COLO829 (cell line): ENCODE results near the gene FKBP9.
"Not testable (repeated sequence)": the region's sequence is repeated elsewhere in the genome, so short reads cannot be mapped to it uniquely, and the experiment has no call there.

Experiments
- DNase-seq: peaks from one replicate; pipeline ENCODE4 v3.0.0; 2012; ENCODE audit warnings: low spot score

FKBP9 gene, protein sequence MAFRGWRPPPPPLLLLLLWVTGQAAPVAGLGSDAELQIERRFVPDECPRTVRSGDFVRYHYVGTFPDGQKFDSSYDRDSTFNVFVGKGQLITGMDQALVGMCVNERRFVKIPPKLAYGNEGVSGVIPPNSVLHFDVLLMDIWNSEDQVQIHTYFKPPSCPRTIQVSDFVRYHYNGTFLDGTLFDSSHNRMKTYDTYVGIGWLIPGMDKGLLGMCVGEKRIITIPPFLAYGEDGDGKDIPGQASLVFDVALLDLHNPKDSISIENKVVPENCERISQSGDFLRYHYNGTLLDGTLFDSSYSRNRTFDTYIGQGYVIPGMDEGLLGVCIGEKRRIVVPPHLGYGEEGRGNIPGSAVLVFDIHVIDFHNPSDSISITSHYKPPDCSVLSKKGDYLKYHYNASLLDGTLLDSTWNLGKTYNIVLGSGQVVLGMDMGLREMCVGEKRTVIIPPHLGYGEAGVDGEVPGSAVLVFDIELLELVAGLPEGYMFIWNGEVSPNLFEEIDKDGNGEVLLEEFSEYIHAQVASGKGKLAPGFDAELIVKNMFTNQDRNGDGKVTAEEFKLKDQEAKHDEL

DNA sequence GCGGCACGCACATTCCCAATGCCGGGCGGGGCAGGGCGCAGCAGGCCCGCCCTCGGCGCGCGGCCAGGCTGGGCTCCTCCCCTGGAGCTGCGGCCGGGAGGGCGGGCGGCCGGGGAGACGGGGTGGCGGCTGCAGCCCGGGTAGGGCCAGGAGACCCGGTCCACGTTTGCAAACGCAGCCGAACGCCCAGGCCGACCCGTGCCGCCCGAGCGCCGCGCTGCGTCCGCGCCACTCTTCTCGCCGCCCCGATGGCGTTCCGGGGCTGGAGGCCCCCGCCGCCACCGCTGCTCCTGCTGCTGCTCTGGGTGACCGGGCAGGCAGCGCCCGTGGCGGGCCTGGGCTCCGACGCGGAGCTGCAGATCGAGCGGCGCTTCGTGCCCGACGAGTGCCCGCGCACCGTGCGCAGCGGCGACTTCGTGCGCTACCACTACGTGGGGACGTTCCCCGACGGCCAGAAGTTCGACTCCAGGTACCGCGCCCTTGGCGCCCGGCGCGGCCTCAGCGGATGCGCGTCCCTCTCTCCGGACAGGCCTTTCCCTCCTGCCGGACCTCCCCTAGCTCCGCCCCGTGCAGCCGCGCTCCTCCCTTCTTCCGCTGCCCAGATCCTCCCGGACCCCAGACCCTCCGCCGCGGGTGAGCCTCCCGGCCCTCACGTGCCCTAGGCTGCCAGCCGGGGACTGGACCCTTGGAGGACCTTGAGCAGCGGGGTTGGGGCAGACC, at the start of gene FKBP9:
Gene FKBP9, plus strand, starts transcription at position 115 of the 720 bp plus-strand sequence. Its CDS starts 134 bp downstream, at position 249.
- DNase-seq = peak; percentile 95

DNA sequence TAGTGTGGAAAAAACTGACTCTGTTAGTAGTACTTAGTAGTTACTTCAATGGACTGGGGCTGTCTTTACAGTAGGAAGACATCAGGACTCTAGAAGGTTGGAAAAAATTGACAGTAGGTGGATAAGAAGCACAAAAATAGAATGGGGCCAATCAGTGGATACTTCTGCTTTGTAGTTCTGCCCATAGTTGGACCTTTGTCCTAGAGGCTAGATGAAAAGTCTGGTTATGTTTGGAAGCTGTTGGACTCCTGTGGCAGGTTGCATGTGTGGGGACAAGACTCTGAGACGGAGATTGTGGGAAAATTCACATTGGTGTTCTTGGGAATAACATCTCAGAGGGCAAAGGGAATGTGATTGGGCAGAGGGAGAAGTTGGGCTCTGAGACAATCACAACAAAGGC, 47.0 kb upstream of the FKBP9 start:
- DNase-seq = no peak

DNA sequence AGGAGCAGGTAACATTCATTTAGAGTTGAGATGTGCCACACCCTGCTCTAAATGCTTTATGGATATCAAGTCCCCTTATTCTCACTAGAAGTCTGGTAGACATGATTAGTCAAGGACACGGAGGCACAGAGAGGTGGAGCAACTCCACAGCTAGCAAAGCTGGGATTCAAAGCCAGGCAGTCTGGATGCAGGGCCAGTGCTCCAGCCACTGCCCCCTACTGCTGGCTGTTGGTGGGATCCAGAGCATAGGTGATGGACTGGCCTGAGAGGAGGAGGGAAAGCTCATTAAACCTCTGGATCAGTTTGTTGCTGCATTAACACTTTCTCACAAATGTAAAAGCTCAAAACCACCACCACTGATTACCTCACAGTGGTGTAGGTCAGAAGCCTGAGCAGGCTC, 43.1 kb upstream of the FKBP9 start:
- DNase-seq = no peak

DNA sequence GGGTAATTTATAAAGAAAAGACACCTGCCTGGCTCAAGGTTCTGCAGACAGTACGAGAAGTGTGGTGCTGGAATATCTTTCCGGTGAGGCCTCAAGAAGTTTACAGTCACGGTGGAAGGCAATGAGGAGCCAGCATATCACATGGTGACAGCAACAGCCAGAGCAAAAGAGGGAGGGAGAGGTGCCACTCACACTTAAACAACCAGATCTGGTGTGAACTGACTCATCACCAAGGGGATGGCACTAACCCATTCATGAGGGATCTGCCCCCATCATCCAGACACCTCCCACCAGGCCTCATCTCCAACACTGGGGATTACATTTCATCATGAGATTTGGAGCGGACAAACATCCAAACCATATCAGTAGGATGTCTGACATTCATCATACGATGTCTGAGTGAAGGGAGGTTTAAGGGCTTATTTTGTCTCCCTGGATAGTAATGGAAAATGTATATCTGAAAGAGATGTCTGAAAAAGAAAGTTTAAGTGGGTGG, 42.2 kb upstream of the FKBP9 start:
- DNase-seq = no peak

DNA sequence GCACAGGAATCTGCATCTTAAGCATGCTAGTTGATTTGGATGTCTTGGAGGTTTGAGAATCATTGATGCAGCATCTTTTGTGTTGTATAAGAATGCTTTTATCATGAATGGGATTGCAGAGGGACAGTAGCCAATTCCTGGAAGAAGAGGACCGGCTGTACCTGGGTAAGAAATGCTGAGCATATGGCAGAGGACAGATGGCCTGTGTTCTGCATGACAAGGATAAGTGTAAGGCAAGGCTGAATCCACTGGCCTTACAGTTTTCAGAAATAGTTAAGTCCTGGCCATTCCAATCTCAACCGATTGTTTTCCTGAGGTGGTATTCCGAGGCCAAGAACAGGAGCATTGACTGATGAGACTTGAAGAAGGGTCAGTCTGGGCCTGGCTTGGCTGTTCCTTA, 41.2 kb upstream of the FKBP9 start:
- no peak for DNase-seq

DNA sequence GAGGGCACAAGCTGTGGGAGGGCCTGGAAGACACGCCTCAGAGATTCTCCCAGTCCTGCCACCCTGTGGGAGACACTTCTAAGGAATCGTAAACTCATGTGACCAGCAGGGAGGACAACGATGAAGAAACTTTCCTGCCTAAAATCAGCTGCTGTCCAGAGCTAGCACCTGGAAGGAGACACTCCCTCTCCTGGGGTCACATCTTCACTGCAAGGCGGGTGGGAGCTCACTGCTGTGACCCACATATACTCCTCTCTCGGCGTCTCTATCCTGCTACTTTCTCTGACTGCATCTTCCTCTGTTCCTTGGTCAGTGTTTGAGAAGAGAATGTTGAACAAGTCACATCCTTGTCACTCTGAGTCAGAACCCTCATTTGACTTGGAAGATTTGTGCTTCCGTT, 40.2 kb upstream of the FKBP9 start:
- DNase-seq = not testable (repeated sequence)

DNA sequence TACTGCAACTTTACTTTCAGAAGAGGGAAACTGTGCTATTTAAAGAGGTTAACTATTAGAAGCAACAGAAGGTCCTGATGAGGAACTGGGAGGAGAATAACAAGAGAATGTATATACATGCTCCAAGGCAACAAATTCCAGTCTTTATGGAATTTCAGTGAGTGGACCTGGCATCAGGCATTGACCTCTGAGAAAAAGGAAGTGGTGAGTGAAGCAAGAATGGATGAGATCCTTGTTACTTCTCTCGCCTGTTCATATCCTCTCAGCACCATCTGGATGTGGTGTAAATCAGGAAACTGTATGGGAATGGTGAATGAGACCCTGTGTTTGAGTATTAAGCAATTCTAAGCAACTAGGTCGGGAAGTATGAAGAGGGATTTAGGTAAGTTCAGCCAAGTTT, 35.3 kb upstream of the FKBP9 start:
- DNase-seq = no peak

DNA sequence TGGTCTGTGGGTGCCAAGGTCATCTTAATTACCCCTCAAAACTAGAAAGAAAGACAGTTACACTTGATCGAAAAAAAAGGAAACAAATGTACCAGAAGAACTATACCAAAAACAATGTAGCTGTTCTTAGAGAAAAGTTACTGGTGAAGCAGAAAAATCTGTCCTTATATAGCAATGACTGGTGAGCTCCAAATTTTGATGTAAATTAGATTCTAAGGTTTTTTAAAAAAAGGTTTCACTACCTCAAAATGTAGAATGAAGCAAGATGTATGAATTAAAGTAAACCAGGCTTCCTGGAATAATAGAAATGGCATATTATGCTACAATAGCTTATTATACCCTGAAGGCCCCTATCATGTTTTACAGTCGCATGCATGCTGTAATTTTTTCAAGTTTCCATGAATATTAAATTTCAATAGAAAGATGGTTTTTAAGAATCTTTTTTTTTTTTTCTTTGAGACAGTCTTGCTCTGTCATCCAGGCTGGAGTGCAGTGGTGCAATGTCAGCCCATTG, 28.4 kb upstream of the FKBP9 start:
- no peak for DNase-seq

DNA sequence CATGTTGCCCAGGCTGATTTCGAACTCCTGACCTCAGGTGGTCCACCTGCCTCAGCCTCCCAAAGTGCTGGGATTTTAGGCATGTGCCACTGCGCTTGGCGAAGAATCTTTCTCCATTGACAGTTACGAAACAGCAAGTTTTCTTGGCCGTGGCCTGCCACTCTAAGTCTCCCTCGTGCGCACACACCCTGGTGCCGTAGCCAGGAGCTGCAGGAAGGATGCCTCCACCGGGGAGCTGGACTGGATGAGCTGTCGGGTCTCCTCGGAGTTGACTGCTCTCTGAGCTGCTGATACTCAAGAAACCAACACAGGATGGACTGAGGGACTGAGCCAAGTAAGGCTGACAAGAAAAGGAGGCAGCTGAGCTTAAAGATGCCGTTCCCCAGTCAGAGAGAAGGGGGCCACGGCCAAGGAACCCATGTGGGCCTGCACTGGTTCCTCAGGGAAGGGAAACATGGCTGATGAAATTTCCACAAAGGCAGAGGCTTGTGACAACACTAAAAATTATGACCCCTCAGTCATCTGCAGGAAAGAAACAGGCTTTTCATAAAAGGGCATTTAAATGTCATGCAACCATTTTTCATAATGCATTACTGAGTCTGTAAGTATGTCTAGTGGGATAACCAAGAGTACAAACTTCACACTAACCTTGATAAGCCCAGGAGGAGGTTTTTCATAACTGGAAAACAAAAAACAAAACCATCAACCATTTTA, 27.7 kb upstream of the FKBP9 start:
- no peak for DNase-seq

DNA sequence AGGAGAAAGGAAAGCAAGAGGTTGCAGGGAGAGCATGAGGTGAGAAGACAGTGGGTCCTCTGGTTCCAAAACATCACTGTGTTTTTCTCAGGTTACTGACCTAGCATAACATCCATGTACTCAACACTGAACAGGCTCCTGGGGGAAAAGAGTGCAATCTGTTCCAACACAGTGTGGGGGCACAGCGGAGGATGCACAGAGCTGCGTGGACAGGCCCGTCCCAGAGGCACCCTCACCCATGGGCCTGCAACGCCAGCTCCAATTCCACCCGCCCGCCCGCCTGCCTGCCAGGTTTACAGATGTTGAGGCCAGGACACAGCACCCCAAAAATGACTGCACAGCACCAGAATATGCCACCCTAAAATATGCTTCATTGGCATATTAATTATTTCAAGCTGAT, 26.9 kb upstream of the FKBP9 start:
- DNase-seq = no peak

DNA sequence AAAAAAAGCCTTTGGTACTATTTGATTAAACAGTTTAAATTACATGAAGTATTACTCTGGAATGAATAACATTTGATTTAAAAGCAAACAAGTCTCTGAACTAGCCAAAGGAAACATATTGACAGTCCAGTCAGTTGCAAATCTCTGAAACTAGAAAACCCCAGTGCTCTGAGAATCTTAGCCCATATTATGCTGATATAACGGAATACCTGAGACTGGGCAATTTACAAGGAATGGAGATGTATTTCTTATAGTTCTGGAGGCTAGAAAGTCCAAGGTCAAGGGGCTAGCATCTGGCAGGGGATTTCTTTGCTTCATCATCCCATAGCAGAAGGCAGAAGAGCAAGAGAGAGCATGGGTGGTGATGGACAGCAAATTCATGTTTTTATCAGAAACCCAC, 21.7 kb upstream of the FKBP9 start:
- DNase-seq = no peak

DNA sequence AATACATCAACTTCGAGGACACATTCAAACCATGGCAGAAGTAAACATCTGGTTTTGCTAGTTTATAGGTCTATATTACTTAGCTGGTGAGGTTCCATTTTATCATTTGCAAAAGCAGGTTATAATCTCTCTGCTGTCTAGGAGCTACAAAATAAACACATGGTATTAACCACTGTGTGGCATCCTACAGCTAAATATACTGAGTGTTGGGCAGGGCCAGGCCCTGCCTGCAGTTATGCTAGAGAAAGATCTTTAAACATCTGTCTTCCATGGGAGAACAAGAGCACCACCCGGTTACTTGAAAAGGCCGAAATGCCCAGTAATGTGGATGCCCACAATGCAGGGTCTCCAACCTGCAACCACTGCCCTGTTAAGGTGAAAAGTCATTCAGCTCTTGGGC, 20.6 kb upstream of the FKBP9 start:
- no peak for DNase-seq

DNA sequence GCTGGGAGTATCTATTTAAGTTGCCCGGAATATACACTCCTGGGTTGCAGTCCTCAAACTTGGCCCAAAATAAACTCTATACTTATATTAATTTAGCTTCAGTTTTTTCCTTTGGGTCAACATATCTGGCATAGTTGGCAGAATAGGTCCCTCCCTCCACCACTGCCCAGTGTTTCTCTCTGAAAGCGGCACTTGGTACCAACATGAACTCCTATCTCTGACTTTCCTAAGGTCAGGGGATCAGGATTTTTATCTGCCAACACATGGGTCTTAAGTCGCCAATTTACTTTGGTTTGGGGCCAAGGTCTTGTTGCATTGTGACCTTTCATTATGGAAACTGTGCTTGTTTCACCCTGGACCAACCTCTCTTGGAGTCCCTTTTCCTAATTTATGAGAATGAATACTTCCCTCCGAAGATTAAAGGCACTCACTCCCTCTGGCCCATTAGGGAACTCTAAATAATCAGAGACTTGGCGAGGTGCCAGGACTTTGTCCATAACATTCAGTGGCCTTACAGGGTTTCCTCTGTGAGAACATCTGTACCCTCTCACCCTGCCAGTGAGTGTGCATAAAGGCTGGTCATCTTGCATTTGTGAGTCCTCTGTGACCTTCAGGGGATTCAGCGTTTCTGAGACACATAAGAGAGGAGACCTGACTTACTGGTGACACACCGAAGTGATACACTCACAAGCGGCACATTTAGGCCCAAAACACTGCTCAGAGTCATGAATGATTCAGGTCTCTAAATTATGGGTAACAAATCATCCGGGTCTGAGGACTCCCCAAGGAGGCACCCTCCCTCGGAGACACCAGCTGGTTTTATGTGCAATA, 19.7 kb upstream of the FKBP9 start:
- no peak for DNase-seq

DNA sequence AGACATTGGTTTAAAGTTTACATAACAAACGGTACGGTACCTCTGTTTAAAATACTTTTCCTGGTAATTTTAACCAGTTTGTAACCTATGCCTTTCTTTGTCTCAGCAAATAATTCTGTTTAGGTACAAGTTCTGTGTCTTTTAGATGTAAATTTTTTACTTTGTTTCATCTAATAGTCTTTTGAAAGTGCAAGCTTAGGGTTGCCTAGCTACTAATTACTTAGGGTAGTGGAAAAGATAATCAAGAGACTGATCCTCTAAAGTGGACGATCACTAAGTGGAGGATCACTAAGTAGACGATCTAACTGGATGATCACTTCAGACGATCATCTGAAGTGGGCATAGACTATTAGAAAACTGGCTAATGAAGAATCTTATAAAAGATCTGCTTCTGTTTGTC, 16.1 kb upstream of the FKBP9 start:
- no peak for DNase-seq

DNA sequence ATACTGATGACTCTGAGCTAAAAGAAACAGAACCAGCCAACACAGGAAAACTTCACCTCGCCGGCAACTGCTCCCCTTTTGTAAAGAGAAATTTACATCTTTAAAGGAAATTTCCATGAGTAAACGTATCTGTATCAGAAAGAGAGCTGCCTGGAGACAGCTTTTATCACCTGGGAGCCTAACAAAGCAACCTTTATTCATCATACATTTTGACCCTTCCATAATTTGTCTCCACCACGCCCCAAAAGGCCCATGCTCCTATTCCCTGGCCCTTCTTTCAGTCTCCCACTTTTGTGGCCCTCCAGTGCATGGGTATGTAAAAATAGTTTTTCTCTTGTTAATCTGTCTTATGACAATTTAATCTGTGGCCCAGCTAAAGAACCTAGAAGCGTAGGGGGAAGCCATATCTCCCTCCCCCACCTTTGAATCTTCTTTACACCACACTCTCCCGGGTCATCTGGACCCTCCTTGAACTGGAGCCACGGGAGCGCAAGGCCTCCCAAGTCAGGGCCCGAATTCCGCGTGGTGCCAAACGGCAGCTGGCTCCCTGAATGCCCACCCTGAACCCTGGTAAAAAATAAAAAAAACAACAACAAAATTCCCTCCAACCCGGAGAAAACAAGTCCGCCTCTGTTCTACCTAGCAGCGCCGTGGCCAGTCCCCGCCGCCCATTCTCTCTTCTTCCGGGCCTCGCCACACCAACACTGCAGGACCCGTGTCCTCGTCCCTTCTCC, 15.4 kb upstream of the FKBP9 start:
- DNase-seq = no peak

DNA sequence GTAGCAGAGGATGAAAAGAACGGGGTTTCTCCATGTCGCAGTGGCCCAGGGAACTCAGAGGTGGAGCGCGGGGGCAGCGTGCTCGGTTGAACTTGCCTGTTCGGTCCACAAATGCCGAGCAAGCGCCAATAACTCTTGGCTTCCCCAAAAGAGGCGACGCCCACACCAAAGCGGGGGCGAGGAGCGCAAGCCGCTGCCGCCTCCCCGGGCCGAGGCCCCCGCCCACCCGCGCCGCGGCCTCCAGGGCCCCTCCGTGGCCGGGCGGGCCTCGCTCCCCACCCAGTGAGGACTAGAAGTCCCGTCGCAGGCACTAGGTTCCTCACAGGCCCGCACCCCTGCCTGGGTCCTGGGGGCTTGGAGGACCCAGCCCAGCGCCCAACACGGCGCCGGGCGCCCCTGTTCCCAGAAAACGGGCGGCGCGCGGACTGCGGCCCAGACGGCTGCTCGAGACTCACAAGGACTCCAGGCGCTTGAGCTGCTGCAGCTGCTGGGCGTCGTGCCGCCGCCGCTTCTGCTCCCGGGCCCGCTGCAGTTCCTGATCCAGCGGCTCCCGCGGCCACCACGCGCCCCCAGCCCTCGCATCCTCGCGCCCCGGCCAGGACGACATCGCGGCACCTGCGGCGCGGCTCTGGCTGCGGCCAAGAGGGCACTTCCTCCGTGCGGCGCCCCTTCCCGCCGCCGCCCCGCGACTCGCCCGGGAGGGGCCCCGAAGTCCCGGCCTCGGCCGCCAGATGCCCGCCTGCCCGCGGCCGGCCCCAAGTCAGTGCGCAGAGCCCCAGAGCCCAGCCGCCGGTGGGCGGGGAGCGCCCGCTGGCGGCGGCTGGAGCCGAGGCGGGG, 14.6 kb upstream of the FKBP9 start:
- DNase-seq = peak; percentile 76

DNA sequence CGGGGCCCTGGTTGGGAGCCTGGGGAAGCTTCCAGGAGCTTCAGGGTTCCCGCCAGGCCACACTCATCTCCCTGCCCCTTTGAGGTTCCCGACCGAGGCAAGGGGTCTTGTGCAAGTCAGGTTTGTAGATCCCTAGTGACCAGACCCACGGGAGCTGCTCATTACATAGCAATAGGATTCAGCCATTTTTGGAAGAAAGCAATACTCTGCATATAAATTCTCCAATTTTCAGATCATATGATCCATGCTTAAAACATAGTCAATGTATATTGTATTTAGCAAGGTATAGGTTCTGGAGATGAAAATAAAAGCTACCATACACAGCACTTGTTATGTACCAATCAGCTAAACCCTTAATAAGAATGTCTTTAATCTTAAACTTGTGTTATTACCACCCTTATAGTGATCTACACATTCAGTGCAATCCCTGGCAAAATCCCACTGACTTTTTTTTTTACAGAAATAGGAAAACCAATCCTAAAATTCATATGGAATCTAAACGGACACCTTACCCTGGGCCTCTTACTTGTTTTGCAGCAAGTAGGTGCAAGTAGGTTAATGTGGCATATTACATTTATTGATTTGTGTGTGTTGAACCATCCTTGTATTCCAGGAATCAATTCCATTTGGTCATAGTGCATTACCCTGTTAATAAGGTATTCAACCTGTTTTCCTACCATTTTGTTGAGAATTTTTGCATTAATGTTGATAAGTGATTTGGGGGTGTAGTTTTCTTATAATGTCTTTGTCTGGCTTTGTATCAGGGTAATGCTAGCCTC, 13.8 kb upstream of the FKBP9 start:
- no peak for DNase-seq

DNA sequence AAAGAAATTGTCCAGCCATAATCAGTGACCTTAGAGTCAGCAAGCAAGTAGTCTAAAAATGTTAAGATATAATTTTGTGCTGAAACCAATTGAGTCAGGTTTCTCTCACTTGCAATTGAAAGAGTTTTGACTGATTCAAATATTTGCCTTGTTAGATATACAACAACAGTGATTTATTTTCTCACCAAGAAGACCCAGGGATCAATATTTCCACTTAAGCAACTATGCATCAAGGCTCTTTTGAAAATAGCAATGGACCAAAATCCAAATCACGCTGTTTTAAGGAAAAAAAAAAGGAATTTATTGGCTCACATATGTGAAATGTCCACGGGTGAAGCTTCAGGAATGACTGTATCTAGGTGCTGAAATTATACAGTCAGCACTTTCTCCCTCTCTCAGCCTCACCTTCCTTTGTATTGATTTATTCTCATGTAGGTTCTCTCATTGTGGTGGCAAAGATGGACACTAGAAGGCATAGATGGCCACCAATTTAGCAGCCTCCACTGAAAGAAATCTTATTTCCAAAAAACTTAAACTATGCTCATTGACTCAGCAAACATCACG, 9.7 kb upstream of the FKBP9 start:
- DNase-seq = no peak

DNA sequence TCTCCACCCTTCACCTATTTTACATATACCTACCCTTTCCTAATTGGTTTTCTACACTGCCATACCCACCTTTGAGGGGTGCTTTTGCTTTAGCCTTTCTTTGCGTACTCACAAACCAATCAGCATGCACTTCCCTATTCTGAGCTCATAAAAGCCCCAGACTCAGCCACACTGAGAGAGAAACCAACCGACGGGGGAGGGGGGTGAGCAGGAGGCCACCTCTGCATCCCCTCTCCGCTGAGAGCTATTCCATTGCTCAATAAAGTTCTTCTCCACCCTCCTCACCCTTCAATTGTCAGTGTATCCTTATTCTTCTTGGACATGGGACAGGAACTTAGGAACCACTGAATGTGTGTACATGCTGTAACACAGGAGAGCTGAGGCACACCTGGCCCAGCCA, 9.0 kb upstream of the FKBP9 start:
- no peak for DNase-seq
